ENCODE results near the gene TENM3.

- TF ChIP-seq, protein P1, sequence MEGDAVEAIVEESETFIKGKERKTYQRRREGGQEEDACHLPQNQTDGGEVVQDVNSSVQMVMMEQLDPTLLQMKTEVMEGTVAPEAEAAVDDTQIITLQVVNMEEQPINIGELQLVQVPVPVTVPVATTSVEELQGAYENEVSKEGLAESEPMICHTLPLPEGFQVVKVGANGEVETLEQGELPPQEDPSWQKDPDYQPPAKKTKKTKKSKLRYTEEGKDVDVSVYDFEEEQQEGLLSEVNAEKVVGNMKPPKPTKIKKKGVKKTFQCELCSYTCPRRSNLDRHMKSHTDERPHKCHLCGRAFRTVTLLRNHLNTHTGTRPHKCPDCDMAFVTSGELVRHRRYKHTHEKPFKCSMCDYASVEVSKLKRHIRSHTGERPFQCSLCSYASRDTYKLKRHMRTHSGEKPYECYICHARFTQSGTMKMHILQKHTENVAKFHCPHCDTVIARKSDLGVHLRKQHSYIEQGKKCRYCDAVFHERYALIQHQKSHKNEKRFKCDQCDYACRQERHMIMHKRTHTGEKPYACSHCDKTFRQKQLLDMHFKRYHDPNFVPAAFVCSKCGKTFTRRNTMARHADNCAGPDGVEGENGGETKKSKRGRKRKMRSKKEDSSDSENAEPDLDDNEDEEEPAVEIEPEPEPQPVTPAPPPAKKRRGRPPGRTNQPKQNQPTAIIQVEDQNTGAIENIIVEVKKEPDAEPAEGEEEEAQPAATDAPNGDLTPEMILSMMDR (IDR thresholded peaks at IDR 0.05; ENCODE audit: low read length) = no peak
- TF ChIP-seq EZH2 (IDR thresholded peaks at IDR 0.05; ENCODE audit: borderline replicate concordance, low read length) = no peak
These were observed 527.2 kb downstream of the TENM3 start for GRCh38 chr4:182770259-182770995.
